Activated naive CD4-positive, alpha-beta T cell treated with anti-CD3 and anti-CD28 coated beads, Interleukin-2, amount 50 U/mL, for 72 hours (primary cell): ENCODE results near the gene MTOR. TPM values are rescaled to one million over a fixed set of nuclear protein-coding genes. Genes with fewer than 3 reads are reported as not detected.
"Not testable (repeated sequence)": the region's sequence is repeated elsewhere in the genome, so short reads cannot be mapped to it uniquely, and the experiment has no call there.

Experiments used
- ATAC-seq, 2 donors: fragments of 150-1000 bp; cut with Tn5 transposase; 2 replicates each; pipeline ENCODE4 v1.10.0; 2021; ENCODE audit warnings: mild to moderate bottlenecking in 2 of 2, moderate library complexity in 2 of 2
- DNase-seq, 2 donors: peaks; one replicate each; pipeline ENCODE4 v3.0.0; 2021 to 2022; ENCODE audit warnings: low spot score in 2 of 2
- H3K27ac Mint-ChIP-seq, 2 donors: one replicate each; pipeline ENCODE4 v1.8.0; 2022; ENCODE audit warnings: mild to moderate bottlenecking in 2 of 2, mixed read lengths in 2 of 2
- H3K36me3 Mint-ChIP-seq, 2 donors: one replicate each; pipeline ENCODE4 v1.8.0; 2022; ENCODE audit warnings: mixed read lengths in 2 of 2
- H3K9me3 Mint-ChIP-seq, 2 donors: one replicate each; pipeline ENCODE4 v1.8.0; 2022; ENCODE audit warnings: mixed read lengths in 2 of 2
- total RNA-seq, 2 donors: library from RNA; stranded (reverse); gene quantifications; one replicate each; pipeline ENCODE4 v1.2.3, GENCODE V29; 2022

MTOR gene
- total RNA-seq, 2 donors from 2014 or later, result 32.7 to 46.1 TPM

DNA sequence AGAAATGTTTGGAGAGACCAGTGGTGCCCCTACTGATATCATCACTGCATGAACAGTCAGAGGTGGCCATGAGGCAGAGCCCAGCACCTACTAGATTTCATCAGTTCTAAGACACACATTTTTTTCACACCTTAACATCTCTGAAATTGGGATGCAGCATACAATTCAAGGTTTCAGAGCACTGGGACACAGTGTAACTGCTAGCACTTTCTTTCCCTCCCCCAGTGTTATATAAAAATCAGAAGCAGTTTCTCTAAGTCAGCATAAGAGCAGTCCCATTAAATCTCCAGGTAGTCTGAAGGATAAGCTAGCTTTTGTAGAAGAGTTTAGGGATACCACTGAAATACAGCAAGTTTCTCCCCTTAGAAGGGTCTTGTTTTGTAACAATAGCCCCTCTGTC, 83.2 kb downstream of the MTOR start:
- H3K27ac Mint-ChIP-seq, result no peak overlapping the region
- H3K9me3 Mint-ChIP-seq, result no peaks in the 10 kb centered on the region
- no peaks in the 10 kb centered on the region for H3K36me3 Mint-ChIP-seq
- DNase-seq (no peak), ATAC-seq (no peak)

DNA sequence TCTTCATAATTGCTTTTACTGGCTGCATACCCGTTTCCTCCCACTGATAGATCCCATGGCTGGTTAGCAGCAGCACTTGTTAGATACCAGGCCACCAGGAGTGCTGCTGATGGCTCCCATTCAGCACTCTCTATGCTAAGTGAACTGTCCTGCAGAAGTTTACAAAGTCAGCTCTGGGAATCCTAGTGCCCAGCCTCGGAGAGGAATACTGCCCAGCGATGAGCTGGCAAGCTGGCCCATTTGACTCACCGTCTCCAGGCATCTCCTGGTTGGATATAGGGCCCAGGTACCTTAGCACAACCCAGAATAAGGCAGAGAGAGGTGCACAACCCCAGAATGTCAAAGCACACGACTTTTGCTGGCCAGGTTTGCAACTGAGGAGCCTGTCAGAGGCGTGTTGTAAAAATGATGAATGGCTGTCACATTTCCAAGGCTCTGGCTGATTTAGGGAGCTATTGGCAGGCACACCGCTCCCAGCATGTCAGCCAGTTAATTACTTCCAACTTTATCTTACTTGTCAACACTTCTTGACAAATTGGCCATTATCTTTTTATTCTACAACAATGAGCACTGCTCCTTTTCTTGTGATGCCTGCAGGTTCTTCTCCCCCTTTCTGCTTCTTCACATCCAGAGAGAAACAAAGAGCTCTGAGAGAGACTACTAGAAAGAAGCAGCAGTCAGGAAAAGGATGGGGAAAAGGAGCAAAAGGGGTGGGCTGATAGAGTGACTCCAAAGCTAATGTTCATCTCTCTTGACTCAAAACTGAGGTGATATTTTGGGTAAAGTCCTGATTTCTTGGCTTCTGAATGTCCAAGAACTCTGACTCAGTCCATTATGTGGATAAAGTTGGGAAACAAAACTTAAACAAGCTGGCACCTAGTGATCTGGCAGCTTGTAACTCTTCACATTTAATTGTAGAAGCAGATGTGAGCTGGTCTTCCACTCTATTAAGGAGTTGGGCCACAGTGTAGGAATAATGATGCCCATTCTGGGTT, 84.0 kb downstream of the MTOR start:
- peak overlapping the region in 1 of 2 donors; percentile 15 for H3K27ac Mint-ChIP-seq
- no peak for ATAC-seq
- H3K36me3 Mint-ChIP-seq, result no peaks in the 10 kb centered on the region
- H3K9me3 Mint-ChIP-seq, result no peaks in the 10 kb centered on the region
- no peak for DNase-seq

DNA sequence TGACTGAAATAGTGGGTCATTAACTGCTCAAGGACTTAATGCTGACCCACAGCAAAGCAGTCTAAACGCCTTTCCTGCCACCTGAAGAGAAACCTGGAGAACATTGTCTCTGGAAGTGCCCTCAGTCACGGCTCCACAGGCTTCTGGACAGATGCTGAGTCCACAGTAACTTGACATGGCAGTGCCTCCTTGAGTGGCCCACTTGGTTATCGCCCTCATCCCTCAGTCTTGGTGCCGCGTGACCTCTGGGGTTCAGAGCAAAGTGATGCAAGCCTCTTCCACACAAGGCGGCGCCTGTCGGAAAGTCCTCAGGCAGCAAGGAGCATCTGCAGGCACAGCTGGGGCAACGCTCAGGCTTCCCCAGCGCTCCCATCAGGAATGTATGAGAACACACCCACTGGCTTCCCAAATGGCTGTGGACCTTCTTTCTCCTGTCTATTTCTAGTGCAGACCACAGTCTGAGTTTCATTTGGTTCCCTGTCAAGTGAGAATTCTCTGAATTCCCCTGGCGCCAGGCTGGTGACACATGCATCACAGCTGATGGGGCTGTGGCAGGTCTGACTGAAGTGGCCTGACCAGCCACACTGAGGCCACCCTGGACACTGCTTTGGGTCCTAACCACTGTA, 86.2 kb downstream of the MTOR start:
- Mint-ChIP-seq H3K9me3 (no peaks in the 10 kb centered on the region), H3K27ac (peak overlapping the region in 1 of 2 donors; percentile 81), H3K36me3 (no peaks in the 10 kb centered on the region)
- DNase-seq, result no peak
- ATAC-seq, result no peak

DNA sequence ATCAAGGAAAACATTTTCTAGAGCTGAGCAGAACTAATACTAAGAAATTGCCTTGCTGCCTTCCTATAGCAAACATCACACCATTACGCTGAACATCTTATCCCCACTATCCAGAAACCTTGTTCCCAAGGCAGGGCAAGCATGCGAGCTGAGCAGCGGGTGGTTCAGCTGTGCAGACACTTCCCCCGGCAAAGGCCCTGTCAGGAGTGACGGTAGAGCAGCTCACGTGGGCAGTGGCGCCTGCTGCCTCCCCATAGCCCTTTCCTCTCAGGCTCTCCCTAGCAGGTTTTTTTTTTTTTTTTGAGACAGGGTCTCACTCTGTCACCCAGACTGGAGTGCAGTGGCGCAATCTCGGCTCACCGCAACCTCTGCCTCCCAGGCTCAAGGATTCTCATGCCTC, 86.9 kb downstream of the MTOR start:
- Mint-ChIP-seq H3K36me3 (no peaks in the 10 kb centered on the region), H3K9me3 (no peaks in the 10 kb centered on the region), H3K27ac (peak overlapping the region in 1 of 2 donors; percentile 81)
- no peak for ATAC-seq
- DNase-seq, result no peak

DNA sequence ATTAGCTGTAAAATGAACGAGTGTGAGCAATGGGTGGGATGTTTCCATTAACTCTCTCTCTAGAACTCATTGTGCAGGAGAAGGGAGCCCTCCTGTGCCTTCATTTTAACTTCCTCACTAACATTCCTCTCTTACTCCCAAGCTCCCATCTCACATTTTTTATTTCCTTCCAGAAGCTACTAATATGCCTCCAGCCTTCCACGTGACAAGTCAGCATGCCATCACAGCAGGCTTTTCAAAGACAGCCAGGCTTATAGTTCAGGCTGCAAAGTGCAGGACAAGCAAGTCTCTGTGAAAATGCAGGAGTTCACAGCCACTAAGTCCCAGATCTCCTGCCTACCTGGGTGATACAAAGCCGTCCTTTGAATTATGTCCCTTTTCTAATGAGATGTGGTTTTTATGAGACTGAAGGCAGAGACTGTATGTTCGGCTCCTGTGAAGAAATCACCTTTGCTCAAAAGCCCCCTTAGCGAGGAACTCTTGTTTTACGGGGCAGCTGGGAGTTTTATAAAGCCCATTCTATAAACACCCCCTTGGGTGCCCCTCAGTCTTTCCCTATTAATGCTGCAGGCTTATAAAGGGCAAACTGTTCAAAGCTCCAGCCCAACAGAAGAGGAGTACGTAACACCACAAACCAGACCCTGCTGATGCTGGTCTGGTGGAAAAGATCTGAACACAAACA, 87.9 kb downstream of the MTOR start:
- no peak for DNase-seq
- ATAC-seq, result no peak
- Mint-ChIP-seq H3K36me3 (no peaks in the 10 kb centered on the region), H3K27ac (no peak overlapping the region), H3K9me3 (no peaks in the 10 kb centered on the region)

DNA sequence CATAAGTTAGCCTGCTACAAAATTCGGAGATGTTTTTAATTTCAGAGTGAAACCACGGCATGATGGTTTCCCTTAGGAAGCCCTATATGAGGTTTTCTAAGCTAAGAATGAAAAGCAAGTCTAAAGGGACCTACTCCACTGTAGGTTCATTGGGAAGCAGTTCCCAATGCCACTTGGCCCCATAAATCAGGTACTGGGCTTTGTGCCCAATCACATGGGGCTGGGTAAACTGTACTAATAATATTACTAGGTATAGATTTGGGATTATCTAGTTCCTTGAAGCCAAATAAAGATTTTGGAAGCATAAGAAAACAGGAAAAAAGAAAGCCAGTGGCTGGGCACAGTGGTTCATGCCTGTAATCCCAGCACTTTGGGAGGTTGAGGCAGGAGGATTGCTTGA, 92.2 kb downstream of the MTOR start:
- no peak for DNase-seq
- no peaks in the 10 kb centered on the region for H3K9me3 Mint-ChIP-seq
- H3K27ac Mint-ChIP-seq, result peak overlapping the region in 1 of 2 donors; percentile 53
- H3K36me3 Mint-ChIP-seq, result peaks cover 0 to 6% of the 10 kb centered on the region in 2 donors
- no peak for ATAC-seq

DNA sequence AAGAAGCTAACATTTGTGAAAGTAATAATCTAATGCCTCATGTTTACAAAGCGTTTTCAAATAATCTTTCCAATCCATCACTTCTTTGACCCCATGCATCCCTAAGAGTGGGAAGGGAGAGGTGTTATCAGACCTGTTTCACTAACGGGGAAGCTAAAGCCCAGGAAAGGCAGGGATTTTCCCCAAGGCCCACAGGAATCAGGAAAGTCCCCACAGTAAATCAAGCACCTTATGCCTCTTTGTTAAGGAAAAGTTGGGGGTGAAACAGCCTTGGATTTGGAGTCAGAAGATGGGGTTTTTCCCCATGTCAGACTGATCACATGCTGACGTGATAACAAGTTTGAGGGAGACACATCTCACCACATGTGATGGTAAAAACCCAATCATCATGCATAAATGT, 93.1 kb downstream of the MTOR start:
- ATAC-seq (no peak), DNase-seq (no peak)
- Mint-ChIP-seq H3K9me3 (no peaks in the 10 kb centered on the region), H3K27ac (no peak overlapping the region), H3K36me3 (peaks cover 0 to 6% of the 10 kb centered on the region in 2 donors)

DNA sequence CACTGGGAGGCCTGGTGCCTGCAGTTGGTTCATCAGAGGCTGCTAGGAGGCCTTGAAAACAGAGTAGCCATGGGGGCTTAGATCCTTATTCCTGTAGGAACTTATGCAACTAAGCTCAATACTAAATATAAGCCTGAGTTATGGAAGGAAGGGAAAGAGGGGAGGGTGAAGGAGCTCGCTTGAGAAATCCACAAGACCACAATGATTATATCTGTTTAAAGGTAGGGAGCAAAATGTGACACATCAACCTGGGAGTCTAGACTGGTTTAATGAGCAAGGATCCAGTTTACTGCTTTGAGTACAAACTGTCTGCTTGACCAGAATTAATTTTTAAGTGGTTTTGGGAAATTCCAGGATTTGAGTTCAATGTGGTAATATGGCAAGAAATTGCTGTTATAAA, 93.6 kb downstream of the MTOR start:
- Mint-ChIP-seq H3K36me3 (peaks cover 0 to 6% of the 10 kb centered on the region in 2 donors), H3K27ac (no peak overlapping the region), H3K9me3 (no peaks in the 10 kb centered on the region)
- no peak for ATAC-seq
- no peak for DNase-seq

DNA sequence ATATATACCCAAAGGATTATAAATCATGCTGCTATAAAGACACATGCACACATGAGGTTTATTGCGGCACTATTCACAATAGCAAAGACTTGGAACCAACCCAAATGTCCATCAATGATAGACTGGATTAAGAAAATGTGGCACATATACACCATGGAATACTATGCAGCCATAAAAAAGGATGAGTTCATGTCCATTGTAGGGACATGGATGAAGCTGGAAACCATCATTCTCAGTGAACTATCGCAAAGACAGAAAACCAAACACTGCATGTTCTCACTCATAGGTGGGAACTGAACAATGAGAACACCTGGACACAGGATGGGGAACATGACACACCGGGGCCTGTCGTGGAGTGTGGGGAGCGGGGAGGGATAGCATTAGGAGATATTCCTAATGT, 95.6 kb downstream of the MTOR start:
- not testable (repeated sequence) for ATAC-seq, H3K36me3 Mint-ChIP-seq, H3K9me3 Mint-ChIP-seq, H3K27ac Mint-ChIP-seq, DNase-seq

DNA sequence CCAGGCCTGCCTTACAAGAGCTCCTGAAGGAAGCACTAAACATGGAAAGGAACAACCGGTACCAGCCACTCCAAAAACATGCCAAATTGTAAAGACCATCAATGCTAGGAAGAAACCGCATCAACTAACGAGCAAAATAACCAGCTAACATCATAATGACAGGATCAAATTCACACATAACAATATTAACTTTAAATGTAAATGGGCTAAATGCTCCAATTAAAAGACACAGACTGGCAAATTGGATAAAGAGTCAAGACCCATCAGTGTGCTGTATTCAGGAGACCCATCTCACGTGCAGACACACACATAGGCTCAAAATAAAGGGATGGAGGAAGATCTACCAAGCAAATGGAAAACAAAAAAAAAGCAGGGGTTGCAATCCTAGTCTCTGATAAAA, 99.6 kb downstream of the MTOR start:
- DNase-seq, H3K36me3 Mint-ChIP-seq, H3K27ac Mint-ChIP-seq, ATAC-seq, H3K9me3 Mint-ChIP-seq: not testable (repeated sequence)

DNA sequence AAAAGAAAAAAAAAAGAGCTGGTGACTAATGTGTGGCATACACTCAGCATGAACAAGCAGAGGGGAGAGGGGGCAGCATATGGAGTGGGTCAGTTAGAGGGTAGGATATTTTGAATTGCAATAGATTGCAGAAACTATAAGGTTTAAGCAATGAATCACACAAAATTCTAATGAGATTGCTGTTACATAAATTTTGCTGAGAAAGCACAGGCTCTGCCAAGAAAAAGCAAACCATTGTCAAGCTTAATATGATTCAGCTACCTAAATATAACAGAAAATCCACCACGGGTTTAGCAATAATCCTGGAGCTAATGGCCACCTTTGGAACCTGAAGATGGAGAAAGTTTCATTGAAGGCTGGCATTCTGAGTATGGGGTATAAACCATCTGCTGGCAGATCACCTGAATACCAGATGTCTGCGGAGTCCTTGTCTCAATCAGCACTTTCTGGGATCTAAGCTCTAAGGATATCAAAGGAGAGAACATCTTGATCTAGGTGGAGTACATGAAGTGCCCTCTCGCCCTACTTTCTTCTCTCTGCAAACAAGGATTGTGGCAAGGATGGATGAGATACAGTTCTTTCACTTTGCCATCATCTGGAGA, 103.5 kb downstream of the MTOR start:
- Mint-ChIP-seq H3K36me3 (peaks cover 0 to 6% of the 10 kb centered on the region in 2 donors), H3K9me3 (no peaks in the 10 kb centered on the region), H3K27ac (peak overlapping the region; percentile 31 to 44)
- DNase-seq (no peak), ATAC-seq (no peak)

DNA sequence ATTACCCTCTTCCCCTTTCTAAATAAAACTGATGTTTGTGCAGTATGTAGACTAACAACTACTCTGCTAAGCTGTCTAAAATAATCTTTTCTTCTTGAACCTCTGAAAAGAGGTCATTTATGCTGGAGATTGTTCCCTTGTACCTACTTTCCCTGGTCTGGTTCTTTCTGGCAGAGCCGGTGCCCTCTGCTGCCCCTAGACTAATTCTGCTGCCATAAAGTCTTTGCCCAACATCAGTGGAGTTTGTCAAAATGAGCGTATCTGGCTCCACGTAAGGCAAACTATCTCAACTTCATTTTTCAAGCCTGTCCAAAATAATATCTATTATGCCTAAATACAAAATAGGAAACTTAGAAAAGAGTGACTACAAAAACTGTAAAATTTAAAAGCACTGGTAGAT, 104.1 kb downstream of the MTOR start:
- DNase-seq (no peak), ATAC-seq (no peak)
- H3K36me3 Mint-ChIP-seq, result peaks cover 0 to 2% of the 10 kb centered on the region in 2 donors
- H3K27ac Mint-ChIP-seq, result peak overlapping the region; percentile 44 to 82
- H3K9me3 Mint-ChIP-seq, result no peaks in the 10 kb centered on the region

DNA sequence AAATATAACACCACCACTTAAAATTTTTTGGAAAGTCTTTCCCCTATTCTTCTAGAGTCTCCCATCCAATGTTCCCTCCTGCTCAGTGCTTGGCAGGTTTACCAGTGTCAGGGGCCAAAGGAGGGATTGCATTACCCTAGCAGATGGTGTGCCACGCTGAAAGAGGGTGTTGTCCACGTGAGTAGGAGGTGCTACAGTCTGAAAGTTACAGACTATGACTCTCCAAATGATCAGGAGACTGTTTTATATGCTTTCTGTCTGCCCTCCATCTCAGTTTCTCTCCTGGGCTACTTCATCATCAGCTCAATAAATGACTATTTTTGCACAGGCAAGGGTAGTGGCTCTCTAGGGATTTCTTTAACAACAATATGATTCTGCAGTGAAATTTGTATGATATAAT, 104.5 kb downstream of the MTOR start:
- DNase-seq (no peak), ATAC-seq (no peak)
- no peaks in the 10 kb centered on the region for H3K9me3 Mint-ChIP-seq
- H3K36me3 Mint-ChIP-seq, result no peaks in the 10 kb centered on the region
- H3K27ac Mint-ChIP-seq, result peak overlapping the region; percentile 44 to 82

DNA sequence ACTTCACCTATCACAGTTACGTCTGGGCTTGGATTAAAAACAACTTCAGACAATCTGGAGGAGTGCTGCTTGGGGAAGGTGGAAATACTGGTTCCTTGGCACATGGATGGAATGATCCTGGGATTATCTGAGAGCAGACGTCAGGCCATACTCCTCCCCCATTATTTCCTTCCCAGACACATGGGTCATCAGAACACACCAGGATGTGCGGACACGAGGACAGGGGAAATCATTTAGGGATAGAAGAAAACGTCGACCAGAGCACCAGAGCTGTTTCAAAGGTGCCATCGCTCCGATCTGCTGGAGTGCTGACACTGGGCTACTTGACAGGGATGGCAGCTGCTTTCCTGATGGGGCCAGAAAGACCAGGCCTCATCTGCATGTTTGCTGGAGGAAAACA, 105.0 kb downstream of the MTOR start:
- ATAC-seq, result no peak
- Mint-ChIP-seq H3K36me3 (no peaks in the 10 kb centered on the region), H3K27ac (peak overlapping the region in 1 of 2 donors; percentile 10), H3K9me3 (no peaks in the 10 kb centered on the region)
- DNase-seq, result no peak

DNA sequence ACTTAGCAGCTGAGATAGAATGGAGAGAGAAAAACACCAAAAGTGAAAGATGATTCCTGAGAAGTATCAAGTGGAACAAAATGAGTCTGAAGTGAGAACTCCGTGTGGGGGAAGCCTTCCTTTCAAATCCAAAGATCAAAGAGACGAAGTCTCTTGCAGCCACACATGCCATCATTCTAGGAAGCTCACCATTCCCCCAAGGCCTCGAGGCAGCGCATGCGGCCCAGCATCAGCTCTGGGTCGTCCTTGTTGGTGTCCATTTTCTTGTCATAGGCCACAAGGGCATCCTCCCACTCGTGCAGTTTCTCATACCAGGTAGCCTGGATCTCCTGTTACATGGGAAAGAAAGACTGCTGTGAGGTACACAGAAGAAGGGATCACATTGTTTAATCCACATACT, 105.4 kb downstream of the MTOR start:
- Mint-ChIP-seq H3K36me3 (no peaks in the 10 kb centered on the region), H3K9me3 (no peaks in the 10 kb centered on the region), H3K27ac (peak overlapping the region in 1 of 2 donors; percentile 41)
- DNase-seq (no peak), ATAC-seq (peak; percentile 34 to 43)

DNA sequence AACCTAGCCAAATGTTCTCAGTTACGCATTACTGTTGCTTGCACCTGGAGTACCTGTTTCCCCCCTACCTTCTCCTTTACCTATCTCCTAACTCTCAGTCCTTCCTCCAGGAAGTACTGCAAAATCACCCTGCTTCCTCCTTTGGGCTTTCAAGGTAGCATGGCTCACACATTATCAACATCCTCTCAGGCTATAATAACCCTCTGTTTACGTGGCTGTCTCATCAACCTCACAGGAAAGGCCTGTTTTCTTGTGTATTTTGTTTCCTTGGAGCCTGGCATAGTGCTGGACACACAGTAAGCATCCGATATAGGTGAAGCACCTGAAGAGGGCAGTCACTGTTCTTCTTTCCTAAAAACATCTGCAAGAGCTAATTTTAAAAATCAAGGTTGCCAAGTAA, 105.9 kb downstream of the MTOR start:
- no peaks in the 10 kb centered on the region for H3K36me3 Mint-ChIP-seq
- ATAC-seq, result no peak
- H3K27ac Mint-ChIP-seq, result peak overlapping the region in 1 of 2 donors; percentile 41
- H3K9me3 Mint-ChIP-seq, result no peaks in the 10 kb centered on the region
- DNase-seq, result no peak

DNA sequence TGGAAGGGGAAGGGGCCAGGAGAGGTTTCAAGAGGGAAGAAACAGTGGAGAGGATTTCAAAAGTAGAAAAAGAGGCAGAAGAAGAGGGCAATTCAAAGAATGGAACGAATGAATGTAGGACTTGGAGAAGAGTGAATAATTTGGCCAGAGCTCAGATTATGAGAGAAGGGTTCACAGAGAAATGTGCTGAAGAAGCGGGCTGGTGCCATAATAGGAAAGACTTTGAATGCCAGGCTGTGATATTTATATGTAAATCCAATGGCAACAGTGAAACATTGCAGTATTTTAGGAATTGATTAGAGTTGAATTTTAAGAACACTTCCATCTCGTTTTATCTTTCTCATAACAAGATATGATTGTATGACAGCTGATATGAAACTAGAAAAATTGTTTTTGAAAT, 109.2 kb downstream of the MTOR start:
- ATAC-seq (no peak), DNase-seq (no peak)
- Mint-ChIP-seq H3K9me3 (no peaks in the 10 kb centered on the region), H3K27ac (no peak overlapping the region), H3K36me3 (no peaks in the 10 kb centered on the region)
